MM.1S (cell line): ENCODE measurements around the gene ANKRD6.

Experiments
- CTCF ChIP-seq: fragments of 300-600 bp; sonication (generic); IDR thresholded peaks from 2 replicates; pipeline ENCODE4 v1.5.1; 2016; ENCODE audit warnings: antibody characterized with exemption, low read length, mixed read lengths
- EZH2 ChIP-seq: fragments of 300-600 bp; sonication (generic); optimal IDR thresholded peaks from 2 replicates; pipeline ENCODE3; 2017; ENCODE audit warnings: low read depth, mild to moderate bottlenecking, antibody characterized with exemption, low read length, mixed read lengths

DNA sequence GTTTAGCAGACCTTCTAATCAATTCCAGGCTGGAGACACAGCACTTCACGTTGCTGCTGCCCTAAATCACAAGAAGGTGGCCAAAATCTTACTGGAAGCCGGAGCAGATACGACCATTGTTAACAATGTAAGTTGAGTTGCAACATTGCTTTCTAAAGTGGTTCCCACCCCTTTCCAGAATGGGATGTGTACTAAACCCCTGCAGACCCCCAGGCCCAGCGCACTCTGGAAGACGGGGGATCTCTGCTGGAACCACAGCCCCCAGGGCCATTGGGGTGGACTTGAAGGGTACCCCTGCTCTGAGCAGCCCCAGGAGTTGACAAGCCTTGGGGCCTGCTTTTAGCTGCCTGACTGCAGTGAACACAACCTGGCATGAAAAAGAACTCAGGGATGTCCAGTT, 183.6 kb downstream of the ANKRD6 start:
- TF ChIP-seq CTCF (no peak), EZH2 (no peak)
